SK-N-SH treated with all-trans-retinoic acid at 6 μM for 48 hours (cell line): ENCODE results near the gene PIEZO1.

Source experiments
- ATAC-seq: fragments of 200-7000 bp; cut with Tn5 transposase; 3 replicates; pipeline ENCODE4 v1.9.1; 2020; ENCODE audit warnings: mild to moderate bottlenecking, moderate library complexity
- BACH2 ChIP-seq: fragments of 250-450 bp; sonication (Bioruptor Pico); IDR thresholded peaks from 2 replicates; pipeline ENCODE4 v1.9.0; 2021; ENCODE audit warnings: mild to moderate bottlenecking, borderline replicate concordance
- CSDC2 ChIP-seq: fragments of 250-450 bp; sonication (Bioruptor Pico); IDR thresholded peaks from 2 replicates; pipeline ENCODE4 v1.5.0; 2020; ENCODE audit warnings: mild to moderate bottlenecking, moderate library complexity
- ISL1 ChIP-seq: fragments of 250-450 bp; sonication (Bioruptor Pico); IDR thresholded peaks from 2 replicates; pipeline ENCODE4 v2.1.2; 2022; ENCODE audit warnings: mild to moderate bottlenecking, moderate library complexity
- PPARA ChIP-seq: fragments of 250-450 bp; sonication (Bioruptor Pico); IDR thresholded peaks from 2 replicates; pipeline ENCODE4 v1.5.0; 2020; ENCODE audit warnings: mild to moderate bottlenecking, borderline replicate concordance
- SNAI2 ChIP-seq: fragments of 250-450 bp; sonication (Bioruptor Pico); IDR thresholded peaks from 2 replicates; pipeline ENCODE4 v1.5.0; 2020; ENCODE audit warnings: mild to moderate bottlenecking, moderate library complexity
- TOX ChIP-seq: fragments of 250-450 bp; sonication (Bioruptor Pico); IDR thresholded peaks from 2 replicates; pipeline ENCODE4 v1.8.0; 2021; ENCODE audit warnings: mild to moderate bottlenecking, moderate library complexity, borderline replicate concordance
- ZNF70 ChIP-seq: fragments of 450-650 bp; formaldehyde crosslinking; IDR thresholded peaks from 2 replicates; pipeline ENCODE4 v1.5.0; 2020; ENCODE audit warnings: mild to moderate bottlenecking, moderate library complexity
- ZNF8 ChIP-seq: fragments of 450-650 bp; formaldehyde crosslinking; IDR thresholded peaks from 2 replicates; pipeline ENCODE4 v1.5.0; 2020; ENCODE audit warnings: mild to moderate bottlenecking, moderate library complexity
- TF ChIP-seq, protein P1 (sequence below): fragments of 250-450 bp; sonication (Bioruptor Pico); IDR thresholded peaks from 2 replicates; pipeline ENCODE4 v1.8.0; 2020; ENCODE audit warnings: mild to moderate bottlenecking, moderate library complexity, borderline replicate concordance
- TF ChIP-seq, protein P2 (sequence below): fragments of 250-450 bp; sonication (Bioruptor Pico); IDR thresholded peaks from 2 replicates; pipeline ENCODE4 v1.5.1; 2021; ENCODE audit warnings: mild to moderate bottlenecking, moderate library complexity
- TF ChIP-seq, protein P3 (sequence below): fragments of 250-450 bp; sonication (Bioruptor Pico); IDR thresholded peaks from 2 replicates; pipeline ENCODE4 v1.5.0; 2020; ENCODE audit warnings: mild to moderate bottlenecking, moderate library complexity

Gene PIEZO1

DNA sequence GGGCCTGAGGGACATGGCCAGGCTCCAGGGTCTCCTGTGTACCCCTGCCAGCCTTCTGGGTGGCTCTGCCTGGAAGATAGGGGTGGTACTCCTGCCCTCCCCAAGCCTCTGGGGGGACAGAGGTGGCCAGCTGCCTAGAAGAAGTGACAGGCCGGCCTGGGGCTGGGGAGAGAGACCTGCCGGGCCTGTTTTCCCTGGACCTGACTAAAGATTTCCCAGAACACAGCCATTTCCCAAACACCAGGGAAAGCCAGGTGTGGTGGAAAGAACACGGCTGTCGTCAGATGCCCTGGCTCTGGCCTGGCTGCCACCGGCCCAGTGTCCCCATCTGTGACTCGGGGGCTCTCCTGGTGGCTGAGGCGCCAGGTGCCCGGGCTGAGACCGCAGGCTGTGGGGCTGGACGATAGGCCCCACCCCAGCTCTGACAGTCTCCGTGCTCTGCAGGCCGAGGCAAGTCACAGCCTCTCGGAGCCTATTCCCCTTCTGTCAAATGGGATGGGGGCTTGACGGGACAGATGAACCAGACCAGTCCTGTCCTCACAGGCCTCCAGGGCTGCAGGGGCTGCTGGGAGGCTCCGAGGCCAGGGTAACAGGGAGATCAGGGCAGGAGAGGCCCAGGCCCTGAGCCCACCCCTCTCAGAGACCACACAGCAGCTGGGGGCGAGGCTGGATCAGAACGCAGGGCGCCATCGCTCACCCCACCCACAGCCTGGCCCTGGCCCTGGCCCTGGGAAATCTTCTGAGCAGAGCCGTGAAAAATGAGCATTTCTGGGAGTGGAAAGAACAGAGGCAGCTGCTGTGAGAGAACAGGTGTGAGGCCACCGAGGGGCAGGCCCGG, 45.7 kb downstream of the PIEZO1 start (continued):
- TF ChIP-seq, protein P1, sequence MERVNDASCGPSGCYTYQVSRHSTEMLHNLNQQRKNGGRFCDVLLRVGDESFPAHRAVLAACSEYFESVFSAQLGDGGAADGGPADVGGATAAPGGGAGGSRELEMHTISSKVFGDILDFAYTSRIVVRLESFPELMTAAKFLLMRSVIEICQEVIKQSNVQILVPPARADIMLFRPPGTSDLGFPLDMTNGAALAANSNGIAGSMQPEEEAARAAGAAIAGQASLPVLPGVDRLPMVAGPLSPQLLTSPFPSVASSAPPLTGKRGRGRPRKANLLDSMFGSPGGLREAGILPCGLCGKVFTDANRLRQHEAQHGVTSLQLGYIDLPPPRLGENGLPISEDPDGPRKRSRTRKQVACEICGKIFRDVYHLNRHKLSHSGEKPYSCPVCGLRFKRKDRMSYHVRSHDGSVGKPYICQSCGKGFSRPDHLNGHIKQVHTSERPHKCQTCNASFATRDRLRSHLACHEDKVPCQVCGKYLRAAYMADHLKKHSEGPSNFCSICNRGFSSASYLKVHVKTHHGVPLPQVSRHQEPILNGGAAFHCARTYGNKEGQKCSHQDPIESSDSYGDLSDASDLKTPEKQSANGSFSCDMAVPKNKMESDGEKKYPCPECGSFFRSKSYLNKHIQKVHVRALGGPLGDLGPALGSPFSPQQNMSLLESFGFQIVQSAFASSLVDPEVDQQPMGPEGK (CRISPR knock-in tag): no peak

DNA sequence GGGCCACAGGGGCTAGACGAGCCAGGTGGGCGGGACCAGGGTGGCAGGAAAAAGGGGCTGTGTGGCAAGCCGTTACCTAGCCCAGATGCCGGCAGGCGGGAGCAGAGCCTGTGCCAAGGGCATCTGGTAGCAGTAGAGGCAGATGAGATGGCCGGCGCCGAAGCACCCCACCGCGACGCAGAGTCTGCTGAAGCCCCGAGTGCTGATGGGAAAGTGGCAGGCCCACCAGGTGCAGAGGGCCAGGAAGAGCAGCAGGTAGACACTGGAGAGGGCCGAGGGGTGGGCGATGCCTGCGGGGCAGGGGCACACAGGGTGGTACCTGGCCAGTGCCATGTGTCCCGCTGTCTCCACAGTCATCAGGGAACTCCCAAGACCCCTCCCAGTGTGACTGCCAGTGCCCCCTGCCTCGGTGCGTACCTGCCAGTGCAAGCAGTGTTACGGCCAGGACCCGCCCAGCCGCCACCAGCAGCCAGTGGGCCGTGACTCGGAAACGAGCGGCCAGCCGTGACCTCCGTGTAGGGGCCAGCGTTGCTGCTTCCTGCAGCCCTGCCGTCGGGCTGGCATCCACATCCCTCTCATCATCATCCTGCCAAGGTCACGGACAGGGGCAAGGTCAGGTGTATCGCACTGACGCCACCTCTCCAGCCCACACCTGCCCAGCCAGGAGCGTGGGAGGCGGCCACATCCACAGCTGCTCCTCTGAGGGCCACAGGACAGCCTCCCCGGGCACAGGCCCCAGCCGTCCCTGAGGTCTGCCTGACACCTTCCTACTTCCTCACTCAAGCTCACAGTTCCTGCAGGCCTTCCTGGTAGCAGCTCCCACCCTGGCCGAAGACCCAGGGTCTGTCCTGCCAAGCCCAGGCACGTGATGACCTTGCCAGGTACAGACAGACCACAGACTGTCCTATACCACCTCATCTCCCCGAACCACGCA, 46.6 kb downstream of the PIEZO1 start:
- no peak for ATAC-seq
- TF ChIP-seq ZNF8: no peak
- TF ChIP-seq, protein P2, sequence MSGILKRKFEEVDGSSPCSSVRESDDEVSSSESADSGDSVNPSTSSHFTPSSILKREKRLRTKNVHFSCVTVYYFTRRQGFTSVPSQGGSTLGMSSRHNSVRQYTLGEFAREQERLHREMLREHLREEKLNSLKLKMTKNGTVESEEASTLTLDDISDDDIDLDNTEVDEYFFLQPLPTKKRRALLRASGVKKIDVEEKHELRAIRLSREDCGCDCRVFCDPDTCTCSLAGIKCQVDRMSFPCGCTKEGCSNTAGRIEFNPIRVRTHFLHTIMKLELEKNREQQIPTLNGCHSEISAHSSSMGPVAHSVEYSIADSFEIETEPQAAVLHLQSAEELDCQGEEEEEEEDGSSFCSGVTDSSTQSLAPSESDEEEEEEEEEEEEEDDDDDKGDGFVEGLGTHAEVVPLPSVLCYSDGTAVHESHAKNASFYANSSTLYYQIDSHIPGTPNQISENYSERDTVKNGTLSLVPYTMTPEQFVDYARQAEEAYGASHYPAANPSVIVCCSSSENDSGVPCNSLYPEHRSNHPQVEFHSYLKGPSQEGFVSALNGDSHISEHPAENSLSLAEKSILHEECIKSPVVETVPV (CRISPR knock-in tag): no peak
- TF ChIP-seq ZNF70 (CRISPR knock-in tag): no peak
- TF ChIP-seq, protein P1 (CRISPR knock-in tag): no peak
- TF ChIP-seq CSDC2 (CRISPR knock-in tag): no peak
- TF ChIP-seq PPARA: no peak

GRCh38 chr16:88737298-88738150, 47.5 kb downstream of the PIEZO1 start:
- TF ChIP-seq ISL1 (no peak), CSDC2 (CRISPR knock-in tag) (no peak), TOX (no peak), BACH2 (CRISPR knock-in tag) (no peak), SNAI2 (CRISPR knock-in tag) (no peak)
- TF ChIP-seq, protein P1 (CRISPR knock-in tag): no peak
- ATAC-seq: peak; percentile 88

- TF ChIP-seq ISL1: no peak
- TF ChIP-seq, protein P3, sequence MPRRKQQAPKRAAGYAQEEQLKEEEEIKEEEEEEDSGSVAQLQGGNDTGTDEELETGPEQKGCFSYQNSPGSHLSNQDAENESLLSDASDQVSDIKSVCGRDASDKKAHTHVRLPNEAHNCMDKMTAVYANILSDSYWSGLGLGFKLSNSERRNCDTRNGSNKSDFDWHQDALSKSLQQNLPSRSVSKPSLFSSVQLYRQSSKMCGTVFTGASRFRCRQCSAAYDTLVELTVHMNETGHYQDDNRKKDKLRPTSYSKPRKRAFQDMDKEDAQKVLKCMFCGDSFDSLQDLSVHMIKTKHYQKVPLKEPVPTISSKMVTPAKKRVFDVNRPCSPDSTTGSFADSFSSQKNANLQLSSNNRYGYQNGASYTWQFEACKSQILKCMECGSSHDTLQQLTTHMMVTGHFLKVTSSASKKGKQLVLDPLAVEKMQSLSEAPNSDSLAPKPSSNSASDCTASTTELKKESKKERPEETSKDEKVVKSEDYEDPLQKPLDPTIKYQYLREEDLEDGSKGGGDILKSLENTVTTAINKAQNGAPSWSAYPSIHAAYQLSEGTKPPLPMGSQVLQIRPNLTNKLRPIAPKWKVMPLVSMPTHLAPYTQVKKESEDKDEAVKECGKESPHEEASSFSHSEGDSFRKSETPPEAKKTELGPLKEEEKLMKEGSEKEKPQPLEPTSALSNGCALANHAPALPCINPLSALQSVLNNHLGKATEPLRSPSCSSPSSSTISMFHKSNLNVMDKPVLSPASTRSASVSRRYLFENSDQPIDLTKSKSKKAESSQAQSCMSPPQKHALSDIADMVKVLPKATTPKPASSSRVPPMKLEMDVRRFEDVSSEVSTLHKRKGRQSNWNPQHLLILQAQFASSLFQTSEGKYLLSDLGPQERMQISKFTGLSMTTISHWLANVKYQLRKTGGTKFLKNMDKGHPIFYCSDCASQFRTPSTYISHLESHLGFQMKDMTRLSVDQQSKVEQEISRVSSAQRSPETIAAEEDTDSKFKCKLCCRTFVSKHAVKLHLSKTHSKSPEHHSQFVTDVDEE (CRISPR knock-in tag): no peak
- ATAC-seq: no peak
These were observed 48.5 kb downstream of the PIEZO1 start for GRCh38 chr16:88736496-88736895.
